AG04449 (cell line): ENCODE data around the gene ARHGEF4.

Source experiments
- CTCF ChIA-PET: fragments of 350-600 bp; formaldehyde crosslinking; extraction: SDS; loops from one replicate; lab custom pipeline; 2021; ENCODE audit warnings: antibody characterized with exemption; lab: Yijun Ruan, JAX
- POLR2A ChIA-PET: fragments of 400-600, 350-600 bp; formaldehyde crosslinking; extraction: SDS; loops from one replicate; lab custom pipeline; 2020; ENCODE audit warnings: antibody characterized with exemption, inconsistent platforms; lab: Yijun Ruan, JAX
- DNase-seq: peaks from one replicate; pipeline ENCODE4 v3.0.0-alpha.2; 2010; ENCODE audit warnings: low read depth, low spot score
- H3K4me3 ChIP-seq: 2 replicates; pipeline ENCODE4 v1.5.1; 2011; ENCODE audit warnings: low read depth, mild to moderate bottlenecking, control low read depth, low read length
- TF ChIP-seq, protein P1 (sequence below): IDR thresholded peaks from one replicate; pipeline ENCODE4 v1.5.1; 2011; ENCODE audit warnings: mild to moderate bottlenecking, moderate library complexity, low read length, control low read depth, inconsistent platforms; ENCODE audit not compliant: insufficient read depth; ENCODE audit errors: missing control alignments

ARHGEF4 gene

DNA sequence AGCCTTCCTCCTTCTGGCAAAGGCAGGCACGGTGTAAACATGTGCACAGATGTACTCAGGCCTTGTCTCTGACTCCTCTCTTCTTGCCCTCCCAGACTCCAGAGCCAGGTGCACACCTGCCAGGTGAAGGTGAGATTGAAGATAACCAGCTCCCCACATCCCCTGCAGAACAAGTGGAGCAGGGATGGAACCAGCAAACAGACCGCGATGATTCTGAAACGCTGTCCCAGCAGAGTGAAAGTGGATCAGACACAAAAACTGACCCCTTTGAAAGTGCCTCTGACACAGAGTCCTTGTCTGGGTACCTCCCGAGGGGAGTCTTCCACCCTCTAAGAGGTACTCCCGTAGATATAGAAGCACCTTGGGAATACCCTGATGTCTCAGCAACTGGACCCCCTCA, 77.2 kb downstream of the ARHGEF4 start:
- CTCF ChIA-PET, result no interaction called here
- DNase-seq, result no peak

DNA sequence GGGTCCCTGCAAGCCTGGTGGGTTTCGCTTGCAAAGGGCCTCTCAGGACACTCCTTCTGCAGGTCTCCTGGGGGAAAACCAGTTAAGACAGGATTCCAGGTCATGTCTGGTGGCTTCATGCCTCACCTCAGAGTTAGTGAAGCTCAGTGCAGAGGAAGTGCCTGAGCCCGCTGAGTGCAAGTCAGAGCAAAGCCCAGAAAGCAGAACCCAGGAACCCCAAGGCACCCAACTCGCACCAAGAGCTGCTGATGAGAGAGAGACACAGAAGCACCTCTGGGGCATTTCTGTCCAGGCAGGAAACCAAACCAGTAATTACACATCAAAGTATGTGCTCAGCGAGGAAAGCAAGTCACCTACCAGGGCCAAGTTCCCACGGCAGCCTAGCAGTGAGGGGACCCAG, 78.4 kb downstream of the ARHGEF4 start:
- DNase-seq, result no peak
- H3K4me3 ChIP-seq, result no peak overlapping the region
- TF ChIP-seq, protein P1, sequence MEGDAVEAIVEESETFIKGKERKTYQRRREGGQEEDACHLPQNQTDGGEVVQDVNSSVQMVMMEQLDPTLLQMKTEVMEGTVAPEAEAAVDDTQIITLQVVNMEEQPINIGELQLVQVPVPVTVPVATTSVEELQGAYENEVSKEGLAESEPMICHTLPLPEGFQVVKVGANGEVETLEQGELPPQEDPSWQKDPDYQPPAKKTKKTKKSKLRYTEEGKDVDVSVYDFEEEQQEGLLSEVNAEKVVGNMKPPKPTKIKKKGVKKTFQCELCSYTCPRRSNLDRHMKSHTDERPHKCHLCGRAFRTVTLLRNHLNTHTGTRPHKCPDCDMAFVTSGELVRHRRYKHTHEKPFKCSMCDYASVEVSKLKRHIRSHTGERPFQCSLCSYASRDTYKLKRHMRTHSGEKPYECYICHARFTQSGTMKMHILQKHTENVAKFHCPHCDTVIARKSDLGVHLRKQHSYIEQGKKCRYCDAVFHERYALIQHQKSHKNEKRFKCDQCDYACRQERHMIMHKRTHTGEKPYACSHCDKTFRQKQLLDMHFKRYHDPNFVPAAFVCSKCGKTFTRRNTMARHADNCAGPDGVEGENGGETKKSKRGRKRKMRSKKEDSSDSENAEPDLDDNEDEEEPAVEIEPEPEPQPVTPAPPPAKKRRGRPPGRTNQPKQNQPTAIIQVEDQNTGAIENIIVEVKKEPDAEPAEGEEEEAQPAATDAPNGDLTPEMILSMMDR, result no peak
- CTCF ChIA-PET, result interaction anchor here (2.2 kb wide), 1 partner anchor 118 kb away, joined by 5 read pairs; no protein-coding TSS in a partner anchor
- POLR2A ChIA-PET, result no interaction called here

More for the DNA sequence above, 77.2 kb downstream of the ARHGEF4 start:
- no peak overlapping the region for H3K4me3 ChIP-seq
- TF ChIP-seq, protein P1, result no peak
- POLR2A ChIA-PET, result no interaction called here

DNA sequence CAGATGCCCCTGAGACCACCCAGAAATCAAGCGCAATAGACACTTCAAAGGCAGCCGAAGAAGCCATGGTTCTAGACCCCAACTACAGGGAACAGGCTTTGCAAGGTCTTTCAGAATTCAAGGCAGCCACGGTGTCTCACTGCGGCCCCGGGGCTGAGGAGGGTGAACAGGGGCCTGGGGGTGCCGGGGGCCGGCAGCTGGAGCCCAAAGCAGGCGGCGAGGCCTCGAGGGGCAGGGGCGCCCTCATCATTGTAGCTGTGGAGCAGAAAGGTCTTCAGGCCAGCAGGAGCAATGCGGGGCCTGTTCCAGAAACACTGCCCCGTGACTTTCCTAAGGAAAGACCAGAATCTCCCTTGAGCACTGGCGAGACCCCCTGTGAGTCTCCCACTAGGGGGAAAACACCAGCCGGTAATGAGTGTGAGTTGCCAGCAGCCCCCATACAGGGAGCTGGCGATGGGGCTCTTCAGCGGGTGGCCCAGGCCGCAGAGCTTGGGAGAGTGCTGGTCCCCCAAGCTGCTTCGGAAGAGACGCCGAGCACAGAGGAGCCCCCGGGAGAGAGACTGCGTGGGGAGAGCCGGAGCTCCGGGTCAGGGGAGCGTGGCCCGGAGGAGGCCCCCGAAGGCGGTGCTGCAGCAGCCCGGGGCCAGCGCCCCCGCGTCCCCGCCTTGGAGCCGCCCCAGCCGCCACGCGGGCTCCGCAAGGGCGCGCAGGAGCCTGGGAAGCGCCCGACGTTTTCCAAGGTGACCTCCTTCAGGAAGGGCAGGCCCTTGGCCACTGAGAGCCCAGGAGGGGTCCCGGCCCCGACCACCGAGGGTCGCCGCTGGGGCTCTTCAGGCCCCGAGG, 79.1 kb downstream of the ARHGEF4 start:
- TF ChIP-seq, protein P1, result no peak
- DNase-seq, result no peak
- POLR2A ChIA-PET, result no interaction called here
- no peak overlapping the region for H3K4me3 ChIP-seq
- CTCF ChIA-PET, result interaction anchor here (1.7 to 2.2 kb wide), 2 partner anchors 9 to 119 kb away, joined by 4 to 5 read pairs; no protein-coding TSS in a partner anchor

DNA sequence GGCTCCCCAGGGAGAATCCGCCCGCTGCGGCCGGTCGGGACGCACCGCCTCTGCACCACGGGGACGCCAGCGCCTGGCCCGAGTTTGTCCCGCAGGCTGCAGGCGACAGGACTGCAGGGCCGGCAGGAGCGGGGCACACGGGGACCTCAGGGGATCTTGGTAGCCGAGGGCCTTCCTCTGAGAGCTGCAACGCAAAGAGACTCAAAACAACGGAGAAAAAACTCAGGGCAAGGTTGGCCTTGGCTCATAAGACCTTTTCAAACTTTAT, 79.7 kb downstream of the ARHGEF4 start:
- H3K4me3 ChIP-seq, result no peak overlapping the region
- TF ChIP-seq, protein P1, result no peak
- CTCF ChIA-PET, result interaction anchor here (1.7 to 2.2 kb wide), 2 partner anchors 10 to 119 kb away, joined by 4 to 5 read pairs; no protein-coding TSS in a partner anchor
- DNase-seq, result no peak
- POLR2A ChIA-PET, result no interaction called here

DNA sequence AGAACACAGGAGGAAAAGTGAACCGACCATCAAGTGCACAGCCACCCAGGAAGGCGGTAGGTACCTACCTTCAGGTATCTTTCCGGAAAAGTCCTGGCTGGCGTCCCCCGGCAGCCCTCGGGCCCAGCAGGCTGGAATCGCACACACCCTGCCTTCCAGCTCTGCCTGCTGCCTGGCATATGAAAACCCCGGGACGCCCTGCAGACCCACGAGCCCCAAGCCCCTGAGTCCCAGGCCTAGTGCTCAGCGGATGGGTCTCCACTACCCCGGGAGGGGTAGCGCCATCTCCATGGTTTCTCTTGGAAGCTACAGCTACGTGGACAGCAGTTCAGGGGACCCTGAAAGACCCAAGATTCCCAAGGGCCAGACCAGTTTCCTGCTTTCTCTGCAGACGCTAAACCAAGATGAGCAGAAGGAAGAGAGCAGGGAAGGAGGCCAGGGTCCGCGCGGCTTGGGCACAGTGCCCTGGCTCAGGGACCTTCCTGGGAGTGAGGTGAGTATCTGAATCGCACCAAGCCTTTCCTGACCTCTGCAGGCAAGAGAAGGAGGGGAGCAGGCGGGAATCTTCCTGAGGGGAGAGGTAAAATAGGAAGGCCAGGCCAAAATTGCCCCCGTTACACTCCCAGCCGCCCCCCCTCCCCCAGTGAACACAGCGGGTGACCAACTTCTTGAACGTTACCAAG, 80.4 kb downstream of the ARHGEF4 start:
- TF ChIP-seq, protein P1, result no peak
- ChIA-PET CTCF (interaction anchor here (1.7 to 2.2 kb wide), 2 partner anchors 10 to 120 kb away, joined by 4 to 5 read pairs; no protein-coding TSS in a partner anchor), POLR2A (no interaction called here)
- no peak for DNase-seq
- no peak overlapping the region for H3K4me3 ChIP-seq

DNA sequence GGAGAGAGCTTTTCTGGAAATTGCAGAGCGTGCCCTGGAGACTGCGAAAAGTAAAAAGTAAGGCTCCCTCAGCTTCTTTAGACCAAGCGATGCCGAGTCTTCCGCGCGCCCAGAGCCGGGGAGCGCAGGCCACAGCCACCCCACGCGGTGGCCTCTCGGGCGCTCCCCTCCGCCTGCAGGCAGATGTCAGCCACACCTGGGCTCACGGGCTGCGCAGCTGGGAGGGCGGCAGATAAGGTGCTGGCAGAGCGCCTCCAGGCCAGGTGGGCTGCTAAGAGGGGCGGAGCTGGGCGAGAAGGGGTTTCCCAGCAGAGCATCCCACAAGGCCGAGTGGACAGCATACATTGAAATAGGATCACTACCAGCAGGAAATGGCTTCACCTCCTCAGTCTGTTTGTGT, 81.7 kb downstream of the ARHGEF4 start:
- H3K4me3 ChIP-seq, result no peak overlapping the region
- CTCF ChIA-PET, result interaction anchor here (0.8 kb wide), 1 partner anchor 121 kb away, joined by 4 read pairs; no protein-coding TSS in a partner anchor
- no peak for DNase-seq
- POLR2A ChIA-PET, result no interaction called here
- TF ChIP-seq, protein P1, result no peak
